Colonic mucosa (tissue), 4 donors: ENCODE data around the gene MOB3B. TPM values are rescaled to one million over a fixed set of nuclear protein-coding genes. Genes with fewer than 3 reads are reported as not detected.
"Not testable (repeated sequence)": the region's sequence is repeated elsewhere in the genome, so short reads cannot be mapped to it uniquely, and the experiment has no call there.

Experiments used
- DNase-seq: peaks from one replicate; pipeline ENCODE4 v3.0.0-alpha.2; 2020
- H3K27ac ChIP-seq: fragments of 200-600 bp; one replicate; pipeline ENCODE4 v1.8.0; 2021
- H3K27me3 ChIP-seq: fragments of 200-600 bp; one replicate; pipeline ENCODE4 v1.8.0; 2021
- H3K36me3 ChIP-seq: fragments of 200-600 bp; one replicate; pipeline ENCODE4 v1.8.0; 2021
- H3K4me1 ChIP-seq: fragments of 200-600 bp; one replicate; pipeline ENCODE4 v1.8.0; 2021; ENCODE audit warnings: mild to moderate bottlenecking
- H3K4me3 ChIP-seq: fragments of 200-600 bp; one replicate; pipeline ENCODE4 v1.8.0; 2021
- H3K9ac ChIP-seq, 2 donors: one replicate each; pipeline ENCODE4 v1.7.0; 2013; ENCODE audit warnings: control low read depth in 2 of 2, low read depth in 2 of 2, low read length in 2 of 2
- H3K9me3 ChIP-seq: fragments of 200-600 bp; one replicate; pipeline ENCODE4 v1.8.0; 2021
- intact Hi-C: fragments of 100-400 bp; cut with DNase I; formaldehyde crosslinking; loops from one replicate; pipeline ENCODE4 v1.14.1; 2022
- total RNA-seq, 2 donors: library from RNA; stranded (reverse); fragmentation: NEBNext Ultra II Directional in 1 of 2; extraction: Animal tissue kit (Norgen Biotek cat#: 25700) in 1 of 2; gene quantifications; one replicate each; pipeline ENCODE4 v1.2.1, GENCODE V29; 2021
- TF ChIP-seq, protein P1 (sequence below): fragments of 200-600 bp; IDR thresholded peaks from one replicate; pipeline ENCODE4 v1.8.0; 2022; ENCODE audit warnings: antibody characterized with exemption, mild to moderate bottlenecking
- donor health status: healthy.
- donor health status: DM: no; HTN: no; CAD: no.
- donor health status: DM: no; HTN: no; CAD: no.

Gene MOB3B
- total RNA-seq, 2 donors from 2014 or later: 35.8 to 39.6 TPM

DNA sequence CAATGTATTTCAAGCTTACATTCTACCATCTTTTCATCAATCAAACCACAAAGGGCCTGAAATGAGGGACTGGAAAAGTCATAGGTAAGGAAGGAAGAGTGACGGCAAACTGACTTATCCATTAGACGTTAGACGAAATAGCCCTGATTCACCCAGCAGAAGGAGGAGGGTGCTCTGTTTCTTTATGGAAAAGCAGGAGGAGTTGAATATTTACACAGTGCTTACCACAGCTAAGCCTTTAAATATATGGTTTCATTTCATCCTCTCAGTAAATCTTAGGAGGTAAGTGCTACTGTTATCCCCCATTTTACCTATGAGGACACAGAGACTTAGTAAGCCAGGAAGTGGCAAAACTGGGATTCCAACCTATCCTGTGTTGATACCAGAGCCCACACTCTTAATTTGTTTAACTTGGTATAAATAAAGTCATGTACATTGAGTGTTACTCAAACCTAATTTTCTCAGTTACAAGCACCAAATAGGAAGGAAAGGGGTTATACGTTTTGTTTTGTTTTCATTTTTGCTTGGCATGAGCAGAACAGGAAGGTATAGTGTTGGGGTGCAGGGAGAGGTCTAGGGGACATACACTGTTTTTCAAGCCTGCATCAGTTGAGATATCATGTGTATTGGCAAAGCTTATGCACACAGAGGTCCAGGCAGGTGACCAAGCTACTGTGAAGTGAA is 103.6 kb downstream of the MOB3B start:
- no peaks in the 10 kb centered on the region for H3K9me3 ChIP-seq
- intact Hi-C loops: no loop called here
- no peaks in the 10 kb centered on the region for H3K27me3 ChIP-seq
- peak overlapping the region in 1 of 2 donors; percentile 13 for H3K9ac ChIP-seq
- no peak overlapping the region for H3K27ac ChIP-seq
- DNase-seq: no peak
- no peaks in the 10 kb centered on the region for H3K36me3 ChIP-seq
- TF ChIP-seq, protein P1, sequence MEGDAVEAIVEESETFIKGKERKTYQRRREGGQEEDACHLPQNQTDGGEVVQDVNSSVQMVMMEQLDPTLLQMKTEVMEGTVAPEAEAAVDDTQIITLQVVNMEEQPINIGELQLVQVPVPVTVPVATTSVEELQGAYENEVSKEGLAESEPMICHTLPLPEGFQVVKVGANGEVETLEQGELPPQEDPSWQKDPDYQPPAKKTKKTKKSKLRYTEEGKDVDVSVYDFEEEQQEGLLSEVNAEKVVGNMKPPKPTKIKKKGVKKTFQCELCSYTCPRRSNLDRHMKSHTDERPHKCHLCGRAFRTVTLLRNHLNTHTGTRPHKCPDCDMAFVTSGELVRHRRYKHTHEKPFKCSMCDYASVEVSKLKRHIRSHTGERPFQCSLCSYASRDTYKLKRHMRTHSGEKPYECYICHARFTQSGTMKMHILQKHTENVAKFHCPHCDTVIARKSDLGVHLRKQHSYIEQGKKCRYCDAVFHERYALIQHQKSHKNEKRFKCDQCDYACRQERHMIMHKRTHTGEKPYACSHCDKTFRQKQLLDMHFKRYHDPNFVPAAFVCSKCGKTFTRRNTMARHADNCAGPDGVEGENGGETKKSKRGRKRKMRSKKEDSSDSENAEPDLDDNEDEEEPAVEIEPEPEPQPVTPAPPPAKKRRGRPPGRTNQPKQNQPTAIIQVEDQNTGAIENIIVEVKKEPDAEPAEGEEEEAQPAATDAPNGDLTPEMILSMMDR: no peak
- no peaks in the 10 kb centered on the region for H3K4me1 ChIP-seq
- no peak overlapping the region for H3K4me3 ChIP-seq

DNA sequence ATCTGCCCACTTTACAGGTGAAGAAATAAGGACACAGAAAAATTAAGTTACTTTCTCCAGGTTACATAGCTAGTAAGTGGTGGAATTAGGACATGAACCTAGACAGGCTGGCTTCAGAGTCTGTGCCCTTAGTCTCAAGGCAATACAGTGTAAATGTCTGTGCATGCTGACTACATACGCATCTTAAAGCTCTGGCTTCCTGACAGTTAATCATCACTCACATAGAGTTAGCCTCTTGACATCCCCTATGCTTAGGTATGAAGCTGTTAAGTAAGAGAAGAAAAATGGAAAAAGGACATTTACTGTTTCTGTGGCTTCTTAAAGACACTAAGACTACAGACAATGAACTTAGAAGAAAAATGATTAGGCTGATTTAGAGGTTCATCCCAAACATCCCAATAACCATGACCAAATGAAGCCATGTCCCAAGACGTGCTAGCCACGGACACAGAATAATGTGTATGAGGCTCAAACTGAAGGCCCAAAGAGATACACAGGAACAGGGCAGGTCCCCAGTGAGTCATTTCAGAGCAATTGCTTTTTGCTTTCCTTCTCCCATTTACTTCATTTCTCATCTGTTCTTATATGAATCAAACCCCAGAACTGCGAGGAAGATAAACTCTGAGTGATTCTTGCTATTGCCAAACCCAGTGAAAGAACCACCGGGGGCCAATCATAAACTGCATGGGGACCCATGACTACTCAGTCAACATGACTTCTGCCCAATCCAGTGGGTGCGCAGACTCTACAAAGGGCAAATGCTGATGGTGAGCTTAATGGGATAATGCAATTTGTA is 105.5 kb downstream of the MOB3B start:
- TF ChIP-seq, protein P1: no peak
- no peak overlapping the region for H3K9ac ChIP-seq
- H3K27ac ChIP-seq: no peak overlapping the region
- no peaks in the 10 kb centered on the region for H3K9me3 ChIP-seq
- H3K4me1 ChIP-seq: no peaks in the 10 kb centered on the region
- intact Hi-C loops: no loop called here
- DNase-seq: no peak
- no peak overlapping the region for H3K4me3 ChIP-seq
- no peaks in the 10 kb centered on the region for H3K27me3 ChIP-seq
- no peaks in the 10 kb centered on the region for H3K36me3 ChIP-seq

DNA sequence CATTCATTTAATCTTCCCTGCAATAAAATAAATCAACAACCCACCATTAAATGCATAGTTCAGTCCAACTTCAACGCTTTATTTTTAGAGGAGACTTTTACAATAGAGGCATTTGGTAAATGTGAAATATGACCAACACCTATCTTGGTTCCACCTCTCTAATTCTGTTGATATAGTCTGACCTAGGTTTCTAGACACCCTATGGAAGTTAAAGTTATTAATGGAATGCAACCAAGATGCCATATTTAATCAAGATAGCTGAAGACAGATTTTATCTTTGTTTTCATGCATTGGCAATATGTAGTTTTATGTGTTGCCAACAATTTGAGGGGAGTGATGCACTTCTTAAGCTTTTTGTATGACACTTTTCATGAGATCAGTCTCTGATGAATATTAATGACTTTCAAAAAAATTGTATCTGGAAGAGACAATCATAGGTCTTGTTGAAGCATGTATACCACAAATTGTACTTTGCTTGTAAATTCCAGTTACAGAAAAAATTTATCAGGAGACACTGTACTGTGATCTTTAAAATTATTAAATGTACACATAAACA is 107.3 kb downstream of the MOB3B start:
- no peak for DNase-seq
- no peaks in the 10 kb centered on the region for H3K36me3 ChIP-seq
- H3K4me3 ChIP-seq: no peak overlapping the region
- intact Hi-C loops: no loop called here
- no peak overlapping the region for H3K27ac ChIP-seq
- TF ChIP-seq, protein P1: no peak
- no peaks in the 10 kb centered on the region for H3K27me3 ChIP-seq
- no peaks in the 10 kb centered on the region for H3K9me3 ChIP-seq
- no peak overlapping the region for H3K9ac ChIP-seq
- H3K4me1 ChIP-seq: no peaks in the 10 kb centered on the region

DNA sequence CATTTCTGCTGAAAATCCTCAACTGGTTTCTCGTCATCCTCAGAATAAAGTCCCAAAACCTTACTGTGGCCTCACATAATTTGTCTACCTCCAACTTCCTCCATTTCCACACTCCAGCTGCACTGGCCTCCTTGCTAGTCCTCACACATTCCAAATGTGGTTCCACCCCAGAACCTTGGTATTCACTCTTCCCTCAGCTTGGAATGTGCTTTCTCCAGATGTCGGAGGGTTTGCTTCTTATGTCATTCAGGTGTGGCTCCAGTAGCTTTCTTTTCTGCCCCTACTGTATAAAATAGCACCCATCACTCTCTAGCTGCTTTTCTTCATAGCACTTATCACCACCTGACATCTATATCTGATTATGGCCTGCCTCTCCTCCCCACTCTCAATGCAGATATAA is 108.0 kb downstream of the MOB3B start:
- intact Hi-C loops: no loop called here
- DNase-seq: no peak
- no peak overlapping the region for H3K4me3 ChIP-seq
- H3K36me3 ChIP-seq: no peaks in the 10 kb centered on the region
- no peak overlapping the region for H3K9ac ChIP-seq
- no peaks in the 10 kb centered on the region for H3K27me3 ChIP-seq
- H3K27ac ChIP-seq: no peak overlapping the region
- no peaks in the 10 kb centered on the region for H3K4me1 ChIP-seq
- H3K9me3 ChIP-seq: no peaks in the 10 kb centered on the region
- TF ChIP-seq, protein P1: no peak

DNA sequence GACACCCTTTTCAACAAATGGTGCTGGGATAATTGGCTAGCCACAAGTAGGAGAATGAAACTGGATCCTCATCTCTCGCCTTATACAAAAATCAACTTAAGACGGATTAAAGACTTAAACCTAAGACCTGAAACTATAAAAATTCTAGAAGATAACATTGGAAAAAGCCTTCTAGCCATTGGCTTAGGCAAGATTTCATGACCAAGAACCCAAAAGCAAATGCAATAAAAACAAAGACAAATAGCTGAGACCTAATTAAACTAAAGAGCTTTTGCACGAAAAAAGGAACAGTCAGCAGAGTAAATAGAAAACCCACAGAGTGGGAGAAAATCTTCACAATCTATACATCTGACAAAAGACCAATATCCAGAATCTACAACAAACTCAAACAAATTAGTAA is 110.1 kb downstream of the MOB3B start:
- H3K27me3 ChIP-seq, H3K4me3 ChIP-seq, H3K9ac ChIP-seq, H3K4me1 ChIP-seq, H3K27ac ChIP-seq, H3K9me3 ChIP-seq, DNase-seq, H3K36me3 ChIP-seq: not testable (repeated sequence)
- intact Hi-C loops: loop anchor here (10.0 kb wide), 1 partner anchor 105 kb away; the partner anchor contains the start of genes IFNK and MOB3B
